NCI-H1436 (cell line): Measurements from ENCODE around the gene GID8.

ENCODE experiments used
- DNase-seq: peaks from one replicate; lab custom pipeline; 2025; lab: John Stamatoyannopoulos, UW

GID8 gene

DNA sequence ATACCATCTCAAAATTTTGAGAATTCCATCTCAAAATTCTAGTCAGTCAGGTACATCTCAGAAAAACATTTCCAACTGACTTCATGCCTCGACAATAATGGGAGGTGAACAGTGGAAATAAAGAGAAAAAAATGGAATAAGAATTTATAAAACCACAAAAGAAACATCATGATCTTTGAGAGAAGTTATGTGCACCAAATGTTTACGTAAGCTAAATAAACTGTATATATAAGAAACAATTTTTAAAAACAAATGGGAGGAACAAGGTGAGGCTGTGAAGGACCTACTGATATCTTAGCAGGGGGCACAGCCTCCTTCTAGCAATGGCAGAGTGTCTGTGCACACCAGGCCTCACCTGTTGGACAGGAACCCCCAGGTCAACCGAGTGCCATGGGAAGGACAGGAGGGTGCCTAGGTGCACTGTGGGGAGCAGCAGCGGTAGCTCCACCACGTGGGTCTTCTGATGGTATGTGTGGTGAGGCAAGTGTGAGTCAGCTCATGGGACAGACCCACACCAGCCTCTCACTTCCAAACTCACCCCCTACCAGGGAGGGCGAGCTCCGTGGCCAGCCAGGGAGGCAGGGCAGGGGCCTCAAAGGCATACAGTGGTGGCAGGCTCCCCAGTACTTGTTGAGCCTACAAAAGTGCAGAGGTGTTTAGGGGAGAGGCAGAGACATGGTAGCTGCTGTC is 34.9 kb upstream of the GID8 start:
- DNase-seq, result no peak

DNA sequence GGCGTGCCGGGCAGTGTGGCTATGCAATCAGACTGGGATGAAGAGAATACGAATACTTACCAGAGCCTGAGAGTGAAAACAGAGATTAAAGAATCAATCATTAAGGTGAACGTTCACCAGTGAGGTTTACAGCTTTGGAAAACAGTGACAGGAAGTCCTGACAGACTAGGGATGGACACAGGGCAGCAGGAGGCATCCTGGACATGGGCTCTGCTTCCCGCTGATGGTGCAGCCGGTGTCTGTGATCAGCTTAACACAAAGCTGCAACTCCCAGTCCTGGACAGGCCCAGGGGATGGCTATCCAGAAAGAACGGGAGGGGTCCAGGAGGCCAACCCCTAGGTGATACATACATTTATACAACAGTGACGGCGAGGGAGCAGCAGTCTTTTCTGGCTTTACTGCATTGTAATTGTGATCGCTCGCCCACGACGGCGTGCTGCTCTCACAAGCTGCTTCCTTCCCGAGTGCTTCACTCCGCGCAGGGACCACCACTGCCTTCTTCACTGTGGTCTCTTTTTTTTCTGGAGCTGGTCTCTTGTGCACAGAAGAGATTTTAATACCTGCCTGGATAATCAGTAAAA is 32.3 kb upstream of the GID8 start:
- no peak for DNase-seq

DNA sequence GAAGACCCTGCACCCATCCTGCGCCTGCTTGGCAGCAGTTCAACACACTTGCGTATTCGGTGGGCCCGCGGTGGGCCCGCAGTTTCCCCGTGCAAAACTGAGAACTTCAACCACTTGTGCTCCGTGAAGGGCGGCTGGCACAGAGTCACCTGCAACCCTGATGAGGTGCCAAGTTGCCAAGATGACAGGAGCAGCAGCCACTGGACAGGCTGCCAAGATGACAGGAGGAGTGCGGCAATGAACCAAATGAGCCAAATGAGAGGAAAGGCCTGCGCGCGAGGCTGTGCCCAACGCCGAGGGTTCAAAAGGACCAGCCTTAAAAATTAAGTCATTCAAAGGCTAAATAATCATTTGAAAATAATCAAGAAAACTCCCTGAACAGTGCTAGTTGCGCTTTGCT is 31.7 kb upstream of the GID8 start:
- no peak for DNase-seq

DNA sequence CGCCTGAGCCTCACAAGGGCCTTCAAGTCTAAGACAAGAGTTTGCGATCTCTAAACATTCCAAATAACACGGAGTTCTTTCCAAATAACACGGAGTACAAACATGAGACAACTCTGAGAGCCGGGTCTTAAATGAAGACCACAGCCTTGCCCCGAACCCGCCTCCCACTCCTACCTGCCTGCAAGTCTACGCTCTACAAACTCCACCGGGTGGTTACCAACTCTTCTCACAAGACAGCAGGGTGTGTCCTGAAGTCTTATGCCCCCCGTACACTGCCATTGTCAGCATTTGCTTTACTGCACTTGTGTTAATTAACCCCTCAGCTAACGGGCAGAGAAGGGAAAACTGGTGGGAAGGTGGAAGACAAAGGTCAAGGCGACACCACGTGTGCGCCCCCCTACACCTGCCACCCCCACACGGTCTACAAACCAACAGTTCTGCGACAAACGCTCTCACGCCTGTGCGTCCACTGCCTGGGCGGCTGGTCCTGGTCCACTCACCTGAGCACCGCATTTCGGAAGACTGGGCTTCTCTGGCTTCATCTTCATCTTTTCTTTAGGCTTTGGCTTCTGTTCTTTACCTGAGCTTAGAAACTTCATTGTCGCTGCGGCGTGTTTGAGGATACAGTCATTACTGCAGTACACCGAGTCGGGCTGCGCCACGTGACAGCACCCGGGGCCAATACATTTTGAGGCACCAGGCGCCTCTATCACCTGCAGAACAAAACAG is 31.1 kb upstream of the GID8 start:
- no peak for DNase-seq

DNA sequence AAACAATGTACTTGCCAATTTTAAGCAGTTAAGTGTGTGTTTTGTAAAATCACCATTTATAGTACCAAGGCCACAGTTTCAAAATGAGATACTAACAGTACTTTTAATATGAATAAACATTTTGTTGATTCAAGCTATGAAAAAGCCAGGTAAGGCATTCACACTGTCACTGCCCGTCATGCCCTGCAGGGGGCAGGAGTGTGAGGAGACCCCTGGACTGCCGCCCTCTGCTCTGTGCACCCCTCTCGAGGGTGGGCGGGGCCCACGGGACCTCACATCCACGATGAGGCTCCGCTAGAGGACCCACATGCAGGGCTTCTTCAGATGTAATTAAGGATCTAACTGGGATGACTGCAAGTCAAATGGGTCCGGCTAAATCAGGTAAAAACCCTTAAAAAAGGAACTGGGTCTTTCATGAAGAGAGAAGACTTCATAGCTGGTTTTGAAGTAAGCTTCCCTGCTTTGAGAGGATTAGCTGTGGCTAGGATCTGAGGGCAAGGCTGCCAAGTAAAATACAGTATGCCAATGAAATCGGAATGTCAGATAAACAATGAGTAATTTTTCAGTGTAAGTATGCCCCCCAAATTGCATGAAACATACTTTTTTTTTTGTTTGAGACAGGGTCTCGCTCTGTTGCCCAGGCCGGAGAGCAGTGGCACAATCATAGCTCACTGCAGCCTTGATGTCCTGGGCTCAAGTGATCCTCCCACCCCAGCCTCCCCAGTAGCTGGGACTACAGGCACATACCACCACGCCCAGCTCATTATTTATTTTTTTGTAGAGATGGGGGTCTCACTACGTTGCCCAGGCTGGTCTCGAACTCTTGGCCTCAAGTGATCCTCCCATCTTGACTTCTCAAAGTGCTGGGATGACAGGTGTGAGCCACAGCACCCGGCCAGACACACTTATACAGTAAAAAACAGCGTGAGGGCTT is 30.3 kb upstream of the GID8 start:
- peak; percentile 17 for DNase-seq

DNA sequence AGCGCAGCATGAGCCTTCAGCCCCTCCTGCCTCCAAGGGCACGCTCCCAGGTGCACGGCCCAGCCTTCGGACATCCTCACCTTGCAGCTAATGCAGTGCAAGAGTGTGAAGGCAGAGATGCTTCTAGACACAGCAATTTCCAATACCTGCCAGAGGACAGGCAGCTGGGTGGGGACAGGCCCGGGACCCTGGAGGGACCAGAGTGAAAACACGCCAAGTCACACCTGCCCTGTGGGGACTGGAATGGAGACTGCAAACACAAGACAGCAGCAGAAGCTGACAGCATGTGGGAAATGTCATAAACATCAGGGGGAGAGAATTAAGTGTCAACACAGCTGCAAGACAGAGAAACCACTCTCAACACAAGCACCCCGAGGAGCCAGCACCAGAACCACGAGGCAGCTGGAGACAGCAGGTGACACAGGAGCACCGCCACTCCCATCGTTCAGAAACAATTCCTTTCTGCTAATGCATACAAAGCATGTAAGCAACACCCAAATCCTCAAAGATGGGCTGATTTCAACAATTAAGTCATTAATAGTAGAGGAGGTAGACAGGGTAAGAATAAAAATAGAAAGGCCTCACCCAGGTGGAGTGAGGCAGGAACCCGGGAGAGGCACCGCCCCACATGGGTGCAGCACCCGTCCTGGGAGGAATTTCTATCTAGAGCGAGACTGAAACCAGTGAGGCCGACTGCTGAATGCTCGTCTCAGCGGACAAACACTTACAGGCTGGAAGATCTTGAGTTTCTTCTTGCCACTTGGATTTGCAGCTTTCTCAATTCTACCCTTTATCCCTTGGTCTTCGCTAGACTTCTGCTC is 28.8 kb upstream of the GID8 start:
- no peak for DNase-seq

DNA sequence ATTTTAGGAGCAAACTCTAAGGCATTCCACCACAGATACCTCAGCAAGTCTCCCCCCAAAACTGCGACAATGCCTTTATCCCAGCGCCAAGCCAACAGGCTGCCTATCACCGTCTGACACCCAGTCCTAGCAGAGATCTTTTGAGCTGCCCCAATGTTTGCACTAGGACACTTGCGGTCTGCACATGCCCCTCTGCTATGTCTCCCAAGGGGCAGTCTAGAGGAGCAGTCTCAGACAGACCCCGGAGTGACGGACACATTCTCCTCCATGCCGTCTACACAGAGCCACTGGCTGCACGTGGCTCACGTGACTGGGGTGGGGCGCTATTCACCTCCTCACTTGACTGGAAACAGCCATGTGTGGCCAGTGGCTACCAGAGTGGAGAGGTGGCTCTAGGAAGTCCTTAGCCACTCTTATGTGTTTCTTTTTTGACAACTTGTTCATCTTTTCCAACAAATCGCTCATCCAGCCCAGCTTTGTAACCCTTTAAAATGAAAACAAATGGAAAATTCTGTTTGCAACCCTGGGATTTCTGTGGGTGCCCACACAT is 27.7 kb upstream of the GID8 start:
- no peak for DNase-seq

DNA sequence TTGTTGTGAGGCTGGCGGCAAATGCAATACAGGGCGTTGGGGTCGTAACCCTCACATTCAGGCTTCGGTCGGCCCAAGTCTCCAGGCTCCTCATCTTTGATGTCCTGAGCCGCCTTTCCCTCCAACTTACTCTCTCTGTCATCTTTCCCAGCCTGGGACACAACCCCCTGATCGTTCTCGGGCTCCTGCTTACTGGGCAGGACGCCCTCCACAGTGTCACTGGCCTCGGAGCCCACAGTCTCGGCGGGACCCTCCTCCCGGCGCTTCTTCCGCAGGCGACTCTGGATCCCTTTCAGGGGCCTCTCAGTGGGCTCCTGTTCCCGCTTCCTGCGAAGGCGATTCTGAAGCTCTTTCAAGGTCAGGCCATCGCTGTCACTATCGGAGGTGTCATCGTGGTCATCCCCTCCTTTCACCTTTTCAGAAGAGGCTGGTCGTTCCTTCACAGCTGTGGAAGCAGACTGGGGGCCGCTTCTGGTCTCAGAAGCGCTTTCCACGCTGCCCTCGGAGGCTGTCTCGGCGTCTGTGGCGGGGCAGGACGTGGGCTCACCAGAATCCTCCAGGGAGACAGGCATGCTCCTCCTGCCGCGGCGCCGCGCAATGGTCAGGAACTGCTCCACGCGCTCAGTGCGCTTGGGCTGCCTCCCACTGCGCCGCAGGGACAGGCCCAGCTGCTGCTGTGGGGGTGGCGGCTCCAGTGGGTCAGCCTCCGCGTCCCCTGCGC is 27.0 kb upstream of the GID8 start:
- DNase-seq, result no peak

DNA sequence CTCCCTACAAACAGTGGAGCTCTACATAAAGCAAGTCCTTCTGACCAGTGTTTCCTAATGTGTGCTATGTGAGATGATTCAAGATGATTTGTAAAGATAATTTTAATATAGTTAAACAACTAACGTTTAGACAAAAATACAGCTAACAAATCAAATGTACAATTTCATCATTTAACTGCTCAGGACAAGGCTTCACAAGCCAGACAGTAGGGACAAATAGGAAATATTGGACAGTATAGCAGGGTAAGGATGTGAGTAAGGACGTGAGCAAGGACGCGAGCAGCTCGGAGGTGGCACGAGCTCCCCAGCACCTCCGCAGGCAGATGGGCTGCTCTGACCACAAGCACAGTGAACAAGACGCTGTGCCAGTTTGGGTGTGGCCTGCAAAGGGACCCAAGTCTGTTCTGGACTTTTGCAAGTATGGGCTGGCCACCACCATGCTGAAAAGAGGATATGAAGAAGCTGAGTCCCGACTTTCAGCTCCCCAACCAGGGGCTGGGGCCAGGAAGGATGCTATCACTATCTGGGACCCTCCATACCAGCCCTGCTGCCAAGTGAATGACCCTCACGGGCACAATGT is 26.2 kb upstream of the GID8 start:
- DNase-seq, result no peak

DNA sequence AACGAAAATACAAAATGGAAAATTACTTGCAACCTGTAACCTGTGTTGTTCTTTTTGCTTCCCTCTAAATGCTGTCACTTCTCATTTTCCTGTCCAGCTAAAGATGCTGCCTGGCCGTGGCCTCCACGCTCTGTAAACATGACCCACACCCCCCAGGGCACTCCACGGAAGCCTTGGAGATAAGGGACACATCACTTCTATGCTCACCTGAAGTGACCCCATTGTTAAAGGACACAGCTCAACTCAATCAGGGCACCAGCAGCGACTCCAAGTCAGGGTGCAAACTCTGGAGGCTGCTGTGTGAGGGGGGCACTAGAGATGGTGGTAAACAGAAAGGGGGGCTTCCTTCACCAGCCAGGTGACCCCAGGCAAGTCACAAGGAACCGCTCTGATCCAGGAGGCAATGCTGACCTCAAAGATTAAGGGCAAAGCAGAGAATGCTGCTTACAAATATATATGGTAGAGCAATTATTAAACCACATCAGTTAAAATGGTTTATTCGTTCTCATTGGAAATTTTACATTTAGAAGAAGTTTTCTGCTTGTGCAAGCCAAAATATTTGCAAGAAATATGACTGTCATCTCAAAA is 24.8 kb upstream of the GID8 start:
- DNase-seq, result no peak

DNA sequence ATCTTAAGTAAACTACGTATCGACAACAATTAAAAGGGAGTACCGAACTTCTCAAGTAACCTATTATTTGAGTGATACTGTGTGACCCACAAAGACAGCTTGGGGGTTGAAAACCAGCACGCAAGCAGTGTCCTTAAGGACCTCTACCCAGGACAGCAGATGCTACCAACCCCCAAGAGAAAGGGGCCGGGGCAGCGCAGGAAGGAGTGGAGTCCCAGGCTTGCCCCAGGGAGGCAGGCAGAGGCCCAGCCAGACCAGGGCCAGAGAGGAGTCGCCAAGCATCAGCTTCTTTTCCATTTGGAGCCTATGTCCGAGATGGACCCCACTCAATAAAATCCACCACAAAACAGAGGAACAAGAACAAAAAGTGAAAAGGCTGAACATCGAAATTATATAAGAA is 23.5 kb upstream of the GID8 start:
- DNase-seq, result no peak

DNA sequence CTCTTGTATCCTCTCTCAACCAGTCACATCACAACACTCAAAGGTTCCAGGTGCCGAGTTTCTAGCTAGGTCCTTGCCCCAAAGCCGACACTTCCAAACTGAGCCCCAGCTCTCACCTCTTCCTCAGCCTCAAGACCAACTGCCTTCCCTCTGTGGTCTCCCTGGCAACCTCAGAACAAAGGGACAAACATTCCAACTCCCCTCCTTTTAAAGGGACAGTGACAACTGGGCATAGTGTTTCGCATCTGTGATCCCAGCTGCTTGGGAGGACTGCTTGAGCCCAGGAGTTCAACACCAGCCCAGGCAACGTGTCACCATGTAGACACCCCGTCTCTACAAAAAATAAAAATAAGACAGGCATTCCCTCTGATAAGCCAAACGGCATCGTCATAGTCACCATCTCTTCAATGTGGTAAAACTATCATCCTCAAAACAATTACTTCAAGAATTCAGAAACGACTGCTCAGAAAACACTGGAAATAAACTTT is 22.9 kb upstream of the GID8 start:
- peak; percentile 28 for DNase-seq

DNA sequence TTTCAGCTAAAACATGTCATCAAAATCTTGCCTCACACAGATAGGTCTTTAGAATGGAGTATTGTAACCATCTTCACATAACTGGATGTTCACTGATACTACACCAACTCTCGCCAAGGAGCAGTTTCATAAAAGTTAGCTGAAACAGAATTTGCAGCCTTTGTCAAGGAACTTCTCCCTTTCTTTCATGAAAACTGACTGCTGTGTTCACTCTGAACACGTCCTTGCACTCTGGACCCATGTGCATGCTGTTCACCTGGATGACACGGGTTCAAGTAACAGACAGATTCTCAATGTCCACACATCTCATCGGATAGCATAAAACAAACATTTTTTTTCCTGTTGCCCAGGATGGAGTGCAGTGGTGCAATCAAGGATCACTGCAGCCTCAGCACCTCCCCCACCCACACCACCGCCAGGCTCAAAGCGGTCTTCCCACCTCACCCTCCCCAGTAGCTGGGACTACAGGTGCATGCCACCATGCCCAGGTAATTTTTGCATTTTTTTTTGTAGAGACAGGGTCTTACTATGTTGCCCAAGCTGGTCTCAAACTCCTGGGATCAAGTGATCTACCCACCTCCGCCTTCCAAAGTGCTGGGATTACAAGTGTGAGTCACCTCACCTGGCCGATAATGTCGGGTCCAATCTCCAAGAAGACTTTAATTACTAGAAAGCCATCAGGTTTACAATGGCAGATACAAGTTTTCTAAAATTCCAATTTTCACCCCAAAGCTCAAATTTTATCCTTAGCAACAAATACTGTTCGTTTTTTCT is 21.1 kb upstream of the GID8 start:
- no peak for DNase-seq

DNA sequence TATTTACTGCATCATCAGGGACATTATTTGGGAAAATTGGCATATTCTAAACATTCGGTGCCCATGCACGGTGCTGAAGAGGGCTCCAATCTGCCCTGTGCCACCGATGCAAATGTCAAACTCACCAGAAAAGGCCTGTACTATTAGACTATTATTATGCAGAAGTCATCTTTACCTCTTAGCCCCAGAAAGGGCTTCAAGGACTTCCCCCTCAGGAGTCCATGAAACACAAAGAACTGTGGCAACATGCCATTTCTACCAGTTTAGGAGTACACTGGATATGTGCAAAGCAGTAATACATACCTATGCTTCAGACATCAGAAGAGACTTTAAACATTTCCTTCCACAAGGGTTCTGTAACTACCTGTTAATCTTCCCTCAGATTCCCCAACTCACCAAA is 20.2 kb upstream of the GID8 start:
- DNase-seq, result no peak

DNA sequence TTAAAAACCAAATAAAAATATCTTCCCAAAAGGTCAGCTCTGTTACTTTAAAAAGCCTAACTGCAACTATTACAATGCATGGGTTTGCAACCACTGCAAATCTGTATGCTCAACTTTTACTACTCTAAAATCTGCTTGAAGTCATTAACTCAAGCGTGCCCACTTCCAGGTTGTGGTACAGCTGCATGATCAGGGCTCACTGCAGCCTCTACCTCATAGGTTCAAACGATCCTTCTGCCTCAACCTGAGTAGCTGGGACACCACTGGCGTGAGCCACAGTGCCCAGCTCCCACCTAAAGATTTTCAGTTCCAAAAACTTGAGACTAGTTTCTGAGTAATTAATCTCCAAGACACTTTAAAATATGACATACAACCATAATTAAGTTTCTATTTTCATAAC is 19.8 kb upstream of the GID8 start:
- DNase-seq, result no peak

DNA sequence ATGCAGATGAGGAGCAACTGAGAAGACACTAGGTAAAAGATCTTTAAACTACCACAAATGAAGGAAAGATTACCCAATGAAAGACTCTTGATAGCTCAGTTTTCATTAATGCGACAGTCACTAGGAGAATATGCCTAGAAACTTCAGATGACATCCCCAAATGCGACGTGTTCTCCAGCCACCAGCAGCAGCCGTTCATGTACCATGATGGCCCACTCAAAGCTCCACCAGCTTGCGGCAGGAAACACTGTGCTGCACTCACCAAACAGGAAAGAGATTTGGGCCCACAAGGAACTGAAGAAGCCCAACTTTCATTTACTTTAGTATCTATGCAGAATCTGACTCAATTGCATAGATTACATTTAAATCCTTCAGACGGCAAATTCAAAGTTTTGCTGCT is 19.1 kb upstream of the GID8 start:
- DNase-seq, result no peak

DNA sequence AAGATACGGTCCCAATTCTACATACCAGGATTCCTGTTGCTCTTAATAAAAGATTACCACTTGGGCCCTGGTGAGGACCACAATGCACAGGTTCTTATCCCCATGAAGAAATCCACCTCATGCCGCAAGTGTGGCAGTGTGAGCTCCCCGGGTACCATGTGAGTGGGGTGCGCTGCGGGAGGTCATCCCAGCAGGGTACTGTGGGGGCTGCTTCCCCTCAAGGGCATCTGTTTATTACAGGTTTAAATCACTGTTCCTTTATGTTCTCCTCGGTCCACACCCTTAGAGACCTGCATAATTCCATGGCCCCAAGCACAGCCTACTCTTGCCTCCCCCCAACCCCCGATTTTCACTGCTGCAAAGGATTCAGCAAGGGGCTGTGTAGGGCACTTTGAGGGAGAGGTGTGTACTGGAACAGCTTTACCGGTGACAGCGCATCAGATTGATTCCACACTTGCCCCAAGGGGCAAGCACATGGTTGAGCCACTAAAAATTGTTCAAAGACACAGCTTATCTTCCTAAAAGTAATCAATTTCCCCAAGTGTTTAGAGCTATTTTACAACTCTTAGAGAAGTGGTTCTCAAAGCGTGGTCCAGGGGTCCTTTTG is 17.8 kb upstream of the GID8 start:
- DNase-seq, result no peak

DNA sequence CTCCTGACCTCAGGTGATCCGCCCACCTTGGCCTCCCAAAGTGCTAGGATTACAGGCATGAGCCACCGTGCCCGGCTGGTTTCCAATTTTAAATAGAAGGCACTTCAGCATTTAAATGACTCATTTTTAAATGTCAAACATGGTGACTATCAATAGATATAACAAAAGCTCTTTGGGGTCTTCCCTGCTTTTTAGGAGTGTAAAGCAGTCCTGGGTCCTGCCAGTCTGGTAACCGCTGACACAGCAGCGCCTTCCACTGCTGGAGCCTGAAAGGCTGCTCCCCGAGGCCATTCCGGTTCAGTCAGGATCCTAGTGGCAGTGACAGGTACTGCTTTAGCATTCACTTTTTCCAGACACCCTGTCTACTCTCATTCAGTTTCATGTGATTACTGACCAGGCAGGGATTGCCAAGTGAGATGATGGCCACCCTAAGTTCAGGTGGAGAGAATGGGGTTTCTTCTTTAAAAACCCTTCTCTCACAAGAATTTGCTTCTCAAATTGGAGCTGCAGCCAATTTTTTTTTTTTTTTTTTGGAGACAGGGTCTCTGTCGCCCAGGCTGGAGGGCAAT is 16.7 kb upstream of the GID8 start:
- DNase-seq, result peak; percentile 52
